ENCODE results near the gene SF3A2. TPM values are rescaled to one million over a fixed set of nuclear protein-coding genes. Genes with fewer than 3 reads are reported as not detected.

Gene SF3A2
- total and polyA plus RNA-seq, 10 of the 15 experiments (the other 5 are each of a cell fraction or from before 2014, with no cell fraction given) = 0.33 to 143 (median 30.6) TPM

- TF ChIP-seq IKZF1 (conservative IDR thresholded peaks at IDR 0.05) (peak; percentile 58), HDAC2 (IDR thresholded peaks at IDR 0.05) (0 out of 2 replicates have a peak, but pooled peaks have one; percentile 37), EP300 (IDR thresholded peaks at IDR 0.05; ENCODE audit: borderline replicate concordance in 1 of 2, control insufficient read depth in 1 of 2, low read depth in 2 of 2, low read length in 2 of 2) (peak; percentile 53 to 55; a peak in 2 of 4 replicates), CHD4 (IDR thresholded peaks at IDR 0.05) (no peak), MTA2 (IDR thresholded peaks at IDR 0.05; ENCODE audit: low read depth) (0 out of 2 replicates have a peak, but pooled peaks have one; percentile 10), SPI1 (IDR thresholded peaks at IDR 0.05; ENCODE audit: borderline replicate concordance, insufficient read depth, low read depth, low read length) (peak; percentile 82), SRF (IDR thresholded peaks at IDR 0.05; ENCODE audit: low read depth in 2 of 2, low read length in 2 of 2) (0 out of 4 replicates have a peak, but pooled peaks of 1 of the 2 experiments have one; percentile 15), TCF12 (IDR thresholded peaks at IDR 0.05; ENCODE audit: low read depth, low read length) (0 out of 2 replicates have a peak, but pooled peaks have one; percentile 19), GATAD2B (conservative IDR thresholded peaks at IDR 0.05; ENCODE audit: low read depth) (peak; percentile 93), MXI1 (IDR thresholded peaks at IDR 0.05; ENCODE audit: low read depth, low read length) (peak; percentile 18; the same call in 1 of the 2 replicates), ZNF592 (IDR thresholded peaks at IDR 0.05) (0 out of 2 replicates have a peak, but pooled peaks have one; percentile 12), YY1 (IDR thresholded peaks at IDR 0.05; ENCODE audit: low read depth, low read length) (peak; percentile 35; the same call in 1 of the 2 replicates), BHLHE40 (IDR thresholded peaks at IDR 0.05; ENCODE audit: borderline replicate concordance in 1 of 2, low read depth in 2 of 2, low read length in 1 of 2) (peak; percentile 64 to 78; a peak in 3 of 4 replicates), IKZF2 (IDR thresholded peaks at IDR 0.05) (peak; percentile 60 to 69), MAX (IDR thresholded peaks at IDR 0.05; ENCODE audit: low read depth, low read length) (peak; percentile 11), ZNF207 (IDR thresholded peaks at IDR 0.05; ENCODE audit: borderline replicate concordance) (peak; percentile 11; the same call in 1 of the 2 replicates), NFYA (IDR thresholded peaks at IDR 0.05; ENCODE audit: borderline replicate concordance, low read depth, low read length) (no peak), EED (IDR thresholded peaks at IDR 0.05; ENCODE audit: low read depth) (peak; percentile 67; the same call in 1 of the 2 replicates), RELB (IDR thresholded peaks at IDR 0.05; ENCODE audit: low read depth) (0 out of 2 replicates have a peak, but pooled peaks have one; percentile 9), SP1 (IDR thresholded peaks at IDR 0.05; ENCODE audit: low read depth, low read length) (peak; percentile 40), NR2F1 (conservative IDR thresholded peaks at IDR 0.05) (peak; percentile 58; the same call in 1 of the 2 replicates), KLF5 (IDR thresholded peaks at IDR 0.05; ENCODE audit: partially characterized antibody) (no peak), CREM (IDR thresholded peaks at IDR 0.05; ENCODE audit: low read depth) (peak; percentile 79), FOXM1 (IDR thresholded peaks at IDR 0.05; ENCODE audit: low read depth, low read length) (peak; percentile 51; the same call in 1 of the 2 replicates), ZNF217 (IDR thresholded peaks at IDR 0.05) (no peak)
These were observed 53.3 kb downstream of the SF3A2 start (continued) for GRCh38 chr19:2289714-2290435.
